ENCODE measurements around the gene TBCD. TPM values are rescaled to one million over a fixed set of nuclear protein-coding genes. Genes with fewer than 3 reads are reported as not detected.

The TBCD gene
- polyA plus RNA-seq, 3 donors = 54.0 to 58.6 (median 58.1) TPM

DNA sequence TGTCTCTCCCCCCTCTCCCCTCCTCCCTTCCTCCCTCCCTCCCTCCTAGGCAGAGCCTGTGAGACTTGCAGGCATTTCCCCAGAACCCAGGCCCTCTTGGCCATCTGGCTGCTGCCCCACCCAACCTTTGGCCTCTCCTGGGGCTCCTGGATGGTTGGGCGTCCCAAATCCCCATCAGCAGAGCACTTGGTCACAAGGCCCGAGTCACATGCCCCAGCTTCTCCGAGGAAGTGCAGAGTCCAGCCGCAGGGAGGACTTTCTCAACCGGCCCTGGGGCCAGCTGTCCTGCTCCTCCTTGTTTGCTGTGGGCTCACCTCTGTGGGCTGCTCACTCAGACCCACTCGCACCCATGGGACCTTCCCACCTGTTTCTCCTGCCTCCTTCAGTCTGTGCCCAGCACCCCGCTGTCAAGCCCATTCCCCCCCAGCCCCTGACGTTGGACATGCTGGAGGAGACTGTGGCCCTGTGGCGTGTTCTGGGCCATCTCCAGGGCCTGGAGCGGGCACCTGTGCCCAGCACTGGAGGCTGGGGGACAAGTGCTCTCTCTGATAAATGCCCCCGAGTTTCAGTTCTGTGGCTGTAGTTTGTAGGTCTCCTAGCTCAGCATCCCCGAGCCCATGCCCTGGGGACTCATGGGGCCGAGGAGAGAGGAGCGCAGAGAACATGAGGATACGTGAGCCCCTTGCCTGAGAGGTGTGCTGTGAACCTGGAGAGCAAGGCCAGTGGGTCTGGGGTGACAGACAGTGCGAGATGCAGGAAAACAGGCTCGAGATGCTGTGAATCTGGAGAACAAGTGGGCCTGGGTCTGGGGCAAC is 130.2 kb downstream of the TBCD start:
- no peak for DNase-seq (ENCODE audit: low read depth in 3 of 3, low spot score in 2 of 3)

- DNase-seq (ENCODE audit: low read depth in 3 of 3, low spot score in 2 of 3) = no peak
These were observed 131.0 kb downstream of the TBCD start for GRCh38 chr17:82882715-82883418.

GRCh38 chr17:82883419-82884031 is 131.7 kb downstream of the TBCD start:
- no peak for DNase-seq (ENCODE audit: low read depth in 3 of 3, low spot score in 2 of 3)

DNA sequence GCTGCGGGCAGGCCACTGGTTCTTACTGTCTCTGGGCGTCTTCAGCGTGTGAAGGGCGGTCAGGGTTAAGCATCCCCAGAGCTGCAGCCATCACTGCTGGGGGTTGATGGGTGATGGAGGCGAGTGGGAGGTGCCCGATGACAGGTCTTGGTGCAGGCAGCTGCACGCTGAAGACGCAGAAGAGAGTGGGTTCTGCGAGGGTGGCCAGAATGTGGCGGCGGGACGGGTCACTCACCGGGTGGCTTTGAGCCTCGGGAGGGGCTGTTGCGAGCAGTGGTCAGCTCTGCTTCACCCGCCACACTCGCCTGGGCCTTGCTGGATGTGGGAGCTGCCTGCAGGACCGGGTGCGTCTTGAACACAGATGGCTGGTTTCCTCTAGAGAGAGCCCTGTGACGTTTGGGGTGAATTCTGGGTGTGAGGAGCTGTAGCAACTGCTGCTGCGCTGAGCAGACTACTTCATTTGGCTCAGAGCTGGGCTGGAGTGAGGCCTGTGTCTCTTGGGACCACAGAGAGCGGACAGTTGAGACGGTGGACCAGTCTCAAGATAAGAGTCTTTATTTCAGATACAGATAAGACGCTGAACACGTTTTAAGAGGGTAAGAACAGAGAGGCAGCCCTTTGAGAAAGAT is 132.6 kb downstream of the TBCD start:
- no peak for DNase-seq (ENCODE audit: low read depth in 3 of 3, low spot score in 2 of 3)

GRCh38 chr17:82884970-82885353 is 133.1 kb downstream of the TBCD start:
- no peak for DNase-seq (ENCODE audit: low read depth in 3 of 3, low spot score in 2 of 3)

- no peak for DNase-seq (ENCODE audit: low read depth in 3 of 3, low spot score in 2 of 3)
These were observed 135.6 kb downstream of the TBCD start for GRCh38 chr17:82887255-82888164.

GRCh38 chr17:82888583-82889495 is 137.0 kb downstream of the TBCD start:
- DNase-seq (ENCODE audit: low read depth in 3 of 3, low spot score in 2 of 3) = no peak

DNA sequence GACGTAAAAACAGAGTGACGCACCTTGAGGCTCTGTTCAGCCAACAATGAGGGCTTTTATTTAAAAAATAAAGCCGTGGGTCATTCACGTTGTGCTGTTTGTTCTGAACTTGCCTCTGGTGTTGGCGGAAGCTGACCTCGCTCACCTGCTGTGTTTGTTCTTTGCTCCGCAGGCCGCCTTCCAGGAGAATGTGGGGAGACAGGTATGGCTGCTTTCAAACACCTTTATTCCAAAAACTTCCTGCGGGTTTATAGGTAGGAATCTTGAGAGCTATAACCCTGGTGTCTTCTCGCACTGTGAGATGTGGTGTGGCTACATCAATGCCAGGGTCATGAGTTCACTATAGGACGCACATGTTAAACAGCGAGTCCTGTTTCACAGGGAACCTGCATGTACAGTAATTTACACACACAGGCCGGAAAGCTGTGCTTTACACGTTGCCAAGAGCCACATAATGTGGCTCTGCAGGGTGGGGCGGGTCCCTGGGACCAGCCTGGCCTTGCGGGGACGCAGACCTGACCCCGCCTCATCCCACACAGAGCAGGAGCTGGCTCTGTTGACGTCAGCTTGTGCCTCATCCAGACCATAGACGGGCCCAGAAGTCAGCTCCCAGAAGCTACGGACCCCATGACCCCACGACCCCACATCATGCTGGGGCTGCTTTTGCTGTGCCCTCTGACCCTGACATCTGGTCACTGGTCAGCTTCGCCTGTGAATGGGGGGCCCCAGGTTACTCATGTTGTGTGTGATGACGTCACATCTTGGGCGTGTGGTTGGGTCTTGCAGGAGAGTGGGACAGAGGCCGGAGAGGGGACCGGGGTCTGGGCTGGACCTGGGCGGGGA is 137.9 kb downstream of the TBCD start:
- no peak for DNase-seq (ENCODE audit: low read depth in 3 of 3, low spot score in 2 of 3)

GRCh38 chr17:82890339-82890730 is 138.5 kb downstream of the TBCD start:
- no peak for DNase-seq (ENCODE audit: low read depth in 3 of 3, low spot score in 2 of 3)

GRCh38 chr17:82890926-82891678 is 139.2 kb downstream of the TBCD start:
- DNase-seq (ENCODE audit: low read depth in 3 of 3, low spot score in 2 of 3) = no peak

DNA sequence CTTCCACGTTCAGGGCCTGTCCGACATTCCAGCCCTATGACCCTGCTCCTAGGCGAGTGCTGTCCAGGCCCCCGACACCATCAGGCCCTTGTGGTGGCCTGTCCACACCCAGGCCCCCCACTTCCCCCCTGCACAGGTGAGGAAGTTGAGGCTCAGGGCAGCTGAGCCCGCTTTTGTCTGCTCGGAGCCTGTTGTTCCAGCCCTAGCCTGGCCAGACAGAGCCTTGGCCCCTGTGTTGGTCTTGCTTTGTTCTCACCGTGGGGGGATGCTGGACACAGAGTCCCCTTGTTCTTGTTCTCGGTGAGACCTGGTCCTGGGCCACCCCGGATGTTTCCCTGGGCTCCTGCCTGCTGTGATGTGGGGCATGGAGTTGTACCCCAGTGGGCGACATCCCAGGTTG is 140.0 kb downstream of the TBCD start:
- DNase-seq (ENCODE audit: low read depth in 3 of 3, low spot score in 2 of 3) = no peak

GRCh38 chr17:82892899-82893565 is 141.2 kb downstream of the TBCD start:
- DNase-seq (ENCODE audit: low read depth in 3 of 3, low spot score in 2 of 3) = no peak

- DNase-seq (ENCODE audit: low read depth in 3 of 3, low spot score in 2 of 3) = no peak
These were observed 141.9 kb downstream of the TBCD start for GRCh38 chr17:82893779-82894178.

GRCh38 chr17:82894389-82894788 is 142.5 kb downstream of the TBCD start:
- DNase-seq (ENCODE audit: low read depth in 3 of 3, low spot score in 2 of 3) = no peak

DNA sequence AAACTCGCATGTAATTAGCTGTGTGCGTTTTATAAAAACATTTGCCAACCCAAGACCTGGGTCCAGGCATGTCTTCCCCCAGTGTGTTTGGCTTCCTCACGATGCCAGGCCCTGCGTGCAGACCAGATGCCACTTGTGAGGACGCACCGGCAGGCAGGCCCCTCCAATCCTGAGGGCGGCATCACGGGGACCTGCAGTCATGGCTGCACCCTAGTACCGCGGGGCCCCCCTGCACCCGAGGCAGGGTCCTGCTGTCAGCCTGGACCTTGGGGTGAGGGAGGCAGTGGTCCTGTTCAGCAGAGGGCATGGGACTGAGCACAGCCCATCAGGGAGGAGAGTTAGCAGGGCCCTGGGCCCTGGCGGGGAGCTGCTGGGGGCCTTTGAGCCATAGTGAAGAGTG is 143.2 kb downstream of the TBCD start:
- DNase-seq (ENCODE audit: low read depth in 3 of 3, low spot score in 2 of 3) = no peak

GRCh38 chr17:82896071-82897000 is 144.5 kb downstream of the TBCD start:
- DNase-seq (ENCODE audit: low read depth in 3 of 3, low spot score in 2 of 3) = no peak

All from right renal cortex interstitium (tissue), 3 donors.